GM18507 (cell line): Measurements from ENCODE around the gene MLPH.

Experiments used
- DNase-seq: peaks from one replicate; pipeline ENCODE4 v3.0.0; 2011; ENCODE audit warnings: low read depth; ENCODE audit not compliant: insufficient read length; ENCODE audit errors: extremely low spot score
- FAIRE-seq: peaks from 2 replicates; lab custom pipeline; 2011; peaks lifted over from hg19 to GRCh38; lab: Jason Lieb, UNC

Gene MLPH

GRCh38 chr2:237492137-237492890 is 5.3 kb downstream of the MLPH start:
- no peak for DNase-seq
- FAIRE-seq, result no peak

- DNase-seq, result no peak
- FAIRE-seq, result no peak
Measured at GRCh38 chr2:237494066-237494465, 7.0 kb downstream of the MLPH start.

- no peak for FAIRE-seq
- no peak for DNase-seq
Measured at GRCh38 chr2:237495521-237496117, 8.6 kb downstream of the MLPH start.

- FAIRE-seq, result no peak
- DNase-seq, result no peak
Measured at GRCh38 chr2:237496428-237496827, 9.4 kb downstream of the MLPH start.

DNA sequence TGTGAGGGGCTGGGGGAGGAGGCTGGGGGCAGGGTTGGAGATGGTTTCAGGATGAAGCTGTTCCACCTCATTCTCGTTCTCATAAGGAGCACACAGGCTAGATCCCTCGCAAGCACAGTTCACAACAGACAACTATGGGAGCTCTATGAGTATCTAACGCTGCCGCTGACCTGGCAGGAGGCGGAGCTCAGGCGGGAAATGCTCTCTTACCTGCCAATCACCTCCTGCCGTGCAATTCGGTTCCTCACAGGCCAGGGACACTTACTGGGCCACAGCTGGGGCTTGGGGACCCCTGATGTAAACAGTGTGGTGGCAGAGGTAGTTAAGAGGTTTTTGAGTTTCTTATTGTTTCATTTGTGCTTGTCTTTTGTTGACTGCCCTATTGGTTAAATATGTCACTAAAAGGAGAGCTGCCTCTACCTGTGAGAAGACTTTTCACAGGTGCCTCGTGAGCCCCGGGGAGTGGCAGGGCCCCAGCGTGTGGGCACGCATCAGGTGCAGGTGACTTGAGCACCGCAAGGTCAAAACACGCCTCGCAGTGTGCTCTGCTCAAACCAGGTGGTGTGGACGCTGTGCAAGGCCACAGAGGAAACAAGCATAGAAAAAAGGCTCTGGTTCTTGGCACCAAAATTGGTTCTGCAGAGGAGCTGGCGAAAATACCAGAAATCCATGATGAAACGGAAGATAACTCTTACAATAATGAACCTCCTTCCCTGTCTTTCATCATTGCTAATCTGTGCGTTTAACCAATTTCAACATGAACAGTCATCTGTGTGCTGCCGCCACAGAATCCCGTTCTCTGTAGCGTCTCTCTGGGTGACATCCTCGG is 10.2 kb downstream of the MLPH start:
- DNase-seq, result no peak
- FAIRE-seq, result no peak

- no peak for FAIRE-seq
Measured at GRCh38 chr2:237497838-237498186, 10.8 kb downstream of the MLPH start.

GRCh38 chr2:237498341-237498740 is 11.3 kb downstream of the MLPH start:
- FAIRE-seq (no peak), DNase-seq (no peak)

More at GRCh38 chr2:237497838-237498186, 10.8 kb downstream of the MLPH start:
- no peak for DNase-seq

- DNase-seq, result no peak
- no peak for FAIRE-seq
Measured at GRCh38 chr2:237500681-237501424, 13.8 kb downstream of the MLPH start.

DNA sequence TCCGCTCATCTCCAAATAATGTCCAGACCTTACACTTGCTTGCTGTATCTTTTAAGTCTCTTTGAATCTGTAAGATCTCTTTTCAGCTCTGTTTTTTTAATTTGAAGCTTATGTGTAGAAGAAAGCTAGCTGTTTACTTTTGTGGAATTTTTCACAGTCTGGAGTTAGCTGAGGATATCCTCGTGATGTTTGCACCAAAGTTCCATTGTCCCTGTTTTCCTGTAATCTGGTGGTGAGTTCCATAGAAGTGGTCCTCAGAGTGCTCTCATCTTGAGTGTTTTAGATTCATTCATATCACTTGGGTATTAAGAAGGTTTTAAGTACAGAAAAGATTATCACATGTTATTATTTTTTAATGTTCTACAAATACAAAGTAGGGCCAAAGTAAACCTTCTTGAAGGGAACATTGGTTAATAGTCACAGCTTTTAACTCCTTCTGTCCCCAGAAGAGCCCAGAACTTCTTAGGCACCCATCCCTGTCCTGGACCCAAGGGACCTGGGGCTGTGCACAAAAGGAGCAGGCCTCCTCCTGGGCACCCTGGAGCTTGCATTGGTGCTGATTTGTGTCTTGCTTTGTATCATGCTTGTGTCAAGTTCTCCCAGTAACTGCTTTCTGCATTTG is 15.0 kb downstream of the MLPH start:
- no peak for FAIRE-seq
- DNase-seq, result no peak

DNA sequence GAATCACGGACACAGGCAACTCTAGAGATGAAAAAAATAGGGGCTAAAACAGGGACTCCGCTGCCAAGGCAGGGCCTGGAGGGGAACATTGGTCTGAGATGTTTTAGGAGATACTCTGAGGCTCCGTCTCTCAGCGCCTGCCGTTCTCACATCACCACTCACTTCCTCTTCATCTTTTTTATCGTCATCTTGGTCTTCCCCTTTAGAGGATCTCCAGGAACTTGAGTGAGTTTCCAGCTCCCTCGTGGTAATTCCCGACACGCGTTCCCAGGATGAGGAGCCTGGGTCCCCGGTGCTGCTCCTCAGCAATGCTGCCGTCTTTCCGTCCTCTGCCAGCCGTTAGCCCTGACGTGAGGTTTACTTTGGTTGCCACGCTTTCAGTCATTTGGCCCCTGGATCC is 16.1 kb downstream of the MLPH start:
- FAIRE-seq, result no peak
- DNase-seq, result no peak

GRCh38 chr2:237505188-237505939 is 18.3 kb downstream of the MLPH start:
- FAIRE-seq, result no peak
- no peak for DNase-seq

DNA sequence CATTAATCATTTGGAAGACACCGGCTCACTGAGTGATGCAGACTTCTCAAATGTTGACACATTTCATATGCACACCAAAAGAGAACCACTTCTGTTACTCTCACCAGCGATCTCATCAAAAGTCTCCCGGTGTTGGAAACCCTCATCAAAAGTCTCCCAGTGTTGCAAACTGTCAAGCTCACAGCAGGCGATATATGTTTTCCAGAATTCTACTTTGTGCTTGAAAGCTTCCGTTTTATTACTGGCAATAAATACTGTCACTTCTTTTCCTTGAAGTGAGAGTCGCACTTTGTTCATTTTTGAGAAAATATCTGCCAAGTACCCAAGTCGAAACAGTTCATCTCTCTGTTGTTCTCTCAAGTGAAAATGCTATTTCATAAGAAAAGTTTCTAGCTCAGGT is 20.5 kb downstream of the MLPH start:
- DNase-seq, result no peak
- no peak for FAIRE-seq

- FAIRE-seq, result no peak
Measured at GRCh38 chr2:237508361-237508760, 21.3 kb downstream of the MLPH start.

GRCh38 chr2:237509151-237509550 is 22.1 kb downstream of the MLPH start:
- DNase-seq (no peak), FAIRE-seq (no peak)

More at GRCh38 chr2:237508361-237508760, 21.3 kb downstream of the MLPH start:
- no peak for DNase-seq

DNA sequence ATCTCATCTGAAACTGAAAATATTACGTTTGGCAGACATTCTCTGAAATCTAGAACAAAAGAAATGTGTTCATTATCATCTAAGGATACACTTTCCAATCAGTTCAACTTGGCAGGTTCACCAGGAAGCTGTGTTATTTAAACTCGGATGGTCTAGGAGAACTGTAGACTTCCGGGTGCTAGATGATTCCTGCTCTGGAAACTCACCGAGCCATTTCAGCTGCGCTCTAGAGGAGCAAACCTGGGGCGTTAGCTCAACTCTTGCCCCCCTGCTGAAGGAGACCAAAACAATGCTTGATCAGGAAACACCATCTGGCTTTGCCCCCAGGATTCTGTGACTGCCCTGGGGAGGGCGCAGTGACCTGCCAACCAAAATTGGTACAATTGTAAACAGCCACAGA is 22.9 kb downstream of the MLPH start:
- FAIRE-seq (no peak), DNase-seq (no peak)

GRCh38 chr2:237510502-237511217 is 23.6 kb downstream of the MLPH start:
- DNase-seq (no peak), FAIRE-seq (no peak)

GRCh38 chr2:237511433-237511832 is 24.4 kb downstream of the MLPH start:
- FAIRE-seq, result no peak
- no peak for DNase-seq

- FAIRE-seq (no peak), DNase-seq (no peak)
Measured at GRCh38 chr2:237511885-237512405, 24.9 kb downstream of the MLPH start.
